Measurements from ENCODE around the gene VAV3. TPM values are rescaled to one million over a fixed set of nuclear protein-coding genes. Genes with fewer than 3 reads are reported as not detected.

VAV3 gene
- total and polyA plus RNA-seq, 2 of the 13 experiments (the other 11 are each of a cell fraction or from before 2014, with no cell fraction given): 15.9 to 29.8 TPM

GRCh38 chr1:107683191-107683657, 281.8 kb downstream of the VAV3 start (continued):
- TF ChIP-seq ZNF276 (CRISPR knock-in tag; IDR thresholded peaks at IDR 0.05; ENCODE audit: low read depth) (no peak), ZFP36 (IDR thresholded peaks at IDR 0.05; ENCODE audit: borderline replicate concordance, low read depth, low read length, partially characterized antibody) (no peak), RFXANK (CRISPR knock-in tag; IDR thresholded peaks at IDR 0.05) (no peak), CREB3 (CRISPR knock-in tag; IDR thresholded peaks at IDR 0.05) (no peak), NFE2L1 (CRISPR knock-in tag; IDR thresholded peaks at IDR 0.05; ENCODE audit: borderline replicate concordance) (no peak), REXO4 (CRISPR knock-in tag; IDR thresholded peaks at IDR 0.05; ENCODE audit: borderline replicate concordance) (no peak), GATAD2A (CRISPR knock-in tag; IDR thresholded peaks at IDR 0.05) (peak; percentile 79), ZNF414 (CRISPR knock-in tag; IDR thresholded peaks at IDR 0.05) (no peak), ZNF230 (CRISPR knock-in tag; IDR thresholded peaks at IDR 0.05) (no peak), FIP1L1 (IDR thresholded peaks at IDR 0.05; ENCODE audit: borderline replicate concordance, insufficient read depth, low read depth, low read length) (no peak), ETV6 (CRISPR knock-in tag; conservative IDR thresholded peaks at IDR 0.05) (0 out of 2 replicates have a peak, but pooled peaks have one; percentile 27), ZNF672 (CRISPR knock-in tag; IDR thresholded peaks at IDR 0.05) (no peak), PRMT3 (CRISPR knock-in tag; IDR thresholded peaks at IDR 0.05; ENCODE audit: borderline replicate concordance, low read depth) (no peak), ZNF747 (CRISPR knock-in tag; IDR thresholded peaks at IDR 0.05; ENCODE audit: borderline replicate concordance) (no peak), SMYD3 (CRISPR knock-in tag; IDR thresholded peaks at IDR 0.05) (no peak), ZNF274 (CRISPR knock-in tag; IDR thresholded peaks at IDR 0.05) (no peak), STAT5B (CRISPR knock-in tag; IDR thresholded peaks at IDR 0.05) (no peak), FOXK1 (CRISPR knock-in tag; IDR thresholded peaks at IDR 0.05; ENCODE audit: borderline replicate concordance, low read depth) (no peak; the same call in 1 of the 2 replicates), ZNF564 (CRISPR knock-in tag; IDR thresholded peaks at IDR 0.05) (no peak), CREBL2 (CRISPR knock-in tag; IDR thresholded peaks at IDR 0.05; ENCODE audit: borderline replicate concordance) (no peak), ZFX (CRISPR knock-in tag; IDR thresholded peaks at IDR 0.05; ENCODE audit: low read depth) (no peak), SIX1 (CRISPR knock-in tag; IDR thresholded peaks at IDR 0.05; ENCODE audit: borderline replicate concordance) (peak; percentile 54; the same call in 1 of the 2 replicates), E2F2 (CRISPR knock-in tag; IDR thresholded peaks at IDR 0.05; ENCODE audit: borderline replicate concordance) (no peak), ZNF598 (CRISPR knock-in tag; IDR thresholded peaks at IDR 0.05; ENCODE audit: borderline replicate concordance) (no peak), MED8 (CRISPR knock-in tag; IDR thresholded peaks at IDR 0.05; ENCODE audit: insufficient replicate concordance) (no peak), ZNF576 (CRISPR knock-in tag; IDR thresholded peaks at IDR 0.05) (no peak), ZMYM4 (CRISPR knock-in tag; IDR thresholded peaks at IDR 0.05) (peak; percentile 90)
